Gastrocnemius medialis (tissue), 4 donors: ENCODE results near the gene VSTM2B. TPM values are rescaled to one million over a fixed set of nuclear protein-coding genes. Genes with fewer than 3 reads are reported as not detected.
"Not testable (repeated sequence)": the region's sequence is repeated elsewhere in the genome, so short reads cannot be mapped to it uniquely, and the experiment has no call there.

Experiments used
- ATAC-seq, 2 donors: fragments of 150-250 bp; one replicate each; pipeline ENCODE4 v1.9.1; 2016
- DNase-seq, 2 donors: peaks; one replicate each; pipeline ENCODE4 v3.0.0-alpha.2; 2019
- H3K27ac ChIP-seq, 4 donors: fragments of 200-600 bp; sonication (generic); 1 replicate in 1 of 4; 2 replicates in 3 of 4; pipeline ENCODE4 v1.5.1; 2016 to 2018; ENCODE audit warnings: mild to moderate bottlenecking in 2 of 4, moderate library complexity in 1 of 4
- H3K27me3 ChIP-seq, 3 donors: fragments of 200-600 bp; sonication (generic) in 2 of 3; 1 replicate in 1 of 3; 2 replicates in 2 of 3; pipeline versions ENCODE4 v1.5.1 to v1.6.0; 2016 to 2019; ENCODE audit warnings: mild to moderate bottlenecking in 1 of 3, moderate library complexity in 1 of 3
- H3K36me3 ChIP-seq, 2 donors: fragments of 200-600 bp; sonication (generic) in 1 of 2; one replicate each; pipeline ENCODE4 v1.5.1; 2017 to 2018
- H3K4me1 ChIP-seq, 2 donors: fragments of 200-600 bp; sonication (generic) in 1 of 2; one replicate each; pipeline ENCODE4 v1.5.1; 2016 to 2017; ENCODE audit warnings: mild to moderate bottlenecking in 2 of 2
- H3K4me3 ChIP-seq, 4 donors: fragments of 200-600 bp; sonication (generic) in 3 of 4; 1 replicate in 1 of 4; 2 replicates in 3 of 4; pipeline ENCODE4 v1.5.1; 2016 to 2019; ENCODE audit warnings: mild to moderate bottlenecking in 2 of 4
- H3K9me3 ChIP-seq, 3 donors: fragments of 200-600 bp; sonication (generic) in 2 of 3; 1 replicate in 1 of 3; 2 replicates in 2 of 3; pipeline ENCODE4 v1.5.1; 2016 to 2019
- CTCF ChIP-seq, 5 experiments: fragments of 450-650 bp in 3 of 5; fragments of 200-600 bp in 2 of 5; sonication (generic) in 2 of 5; IDR thresholded peaks in 4 of 5; conservative IDR thresholded peaks in 1 of 5; 1 replicate in 4 of 5; 2 replicates in 1 of 5; pipeline ENCODE4 v1.5.1; 2016 to 2019; ENCODE audit warnings: antibody characterized with exemption in 5 of 5, mild to moderate bottlenecking in 3 of 5, moderate library complexity in 3 of 5
- POLR2A ChIP-seq, 2 donors: fragments of 450-650 bp; IDR thresholded peaks; one replicate each; pipeline ENCODE4 v1.6.1; 2017; ENCODE audit warnings: antibody characterized with exemption in 2 of 2, mild to moderate bottlenecking in 2 of 2, moderate library complexity in 2 of 2
- in situ Hi-C, 4 donors: fragments of 200-750 bp; cut with MboI; loops; one replicate each; pipeline versions ENCODE4 v1.15.0 to v1.8.0; 2017; ENCODE audit warnings: low sequenced_read_pairs in 4 of 4
- intact Hi-C: fragments of 100-400 bp; cut with DNase I; formaldehyde crosslinking; loops from one replicate; pipeline ENCODE4 v1.15.1; 2023; ENCODE audit warnings: low total_unique reads
- total RNA-seq, 4 donors: library from RNA; depleted of rRNA; stranded (reverse); fragments of >200 nt; gene quantifications; one replicate each; pipeline versions ENCODE4 v1.1.0 to v1.2.3, GENCODE V29; 2016

The VSTM2B gene
- total RNA-seq, 4 donors from 2014 or later = not detected

- no peak for TF ChIP-seq CTCF (IDR thresholded peaks at IDR 0.05 in 4 of 5, conservative IDR thresholded peaks at IDR 0.05 in 1 of 5)
- no peak for TF ChIP-seq POLR2A (IDR thresholded peaks at IDR 0.05)
- ATAC-seq (no peak), DNase-seq (no peak)
- H3K36me3 ChIP-seq = no peaks in the 10 kb centered on the region
- H3K9me3 ChIP-seq = no peaks in the 10 kb centered on the region
- no peaks in the 10 kb centered on the region for H3K4me1 ChIP-seq
- intact Hi-C loops (no loop called here), in situ Hi-C loops (no loop called here)
- peaks cover 0 to 4% (median 0%) of the 10 kb centered on the region in 3 donors for H3K27me3 ChIP-seq
- H3K4me3 ChIP-seq = no peak overlapping the region
- no peak overlapping the region for H3K27ac ChIP-seq
Measured at GRCh38 chr19:29542776-29543175, 17.0 kb downstream of the VSTM2B start.

GRCh38 chr19:29543381-29543780 is 17.6 kb downstream of the VSTM2B start:
- ATAC-seq (no peak), DNase-seq (no peak)
- in situ Hi-C loops = no loop called here
- no peaks in the 10 kb centered on the region for H3K9me3 ChIP-seq
- H3K27ac ChIP-seq = no peak overlapping the region
- intact Hi-C loops = no loop called here
- H3K4me3 ChIP-seq = no peak overlapping the region
- H3K27me3 ChIP-seq = peaks cover 0 to 4% (median 0%) of the 10 kb centered on the region in 3 donors
- no peaks in the 10 kb centered on the region for H3K36me3 ChIP-seq
- H3K4me1 ChIP-seq = no peaks in the 10 kb centered on the region
- TF ChIP-seq CTCF (IDR thresholded peaks at IDR 0.05 in 4 of 5, conservative IDR thresholded peaks at IDR 0.05 in 1 of 5) = no peak
- TF ChIP-seq POLR2A (IDR thresholded peaks at IDR 0.05) = no peak

DNA sequence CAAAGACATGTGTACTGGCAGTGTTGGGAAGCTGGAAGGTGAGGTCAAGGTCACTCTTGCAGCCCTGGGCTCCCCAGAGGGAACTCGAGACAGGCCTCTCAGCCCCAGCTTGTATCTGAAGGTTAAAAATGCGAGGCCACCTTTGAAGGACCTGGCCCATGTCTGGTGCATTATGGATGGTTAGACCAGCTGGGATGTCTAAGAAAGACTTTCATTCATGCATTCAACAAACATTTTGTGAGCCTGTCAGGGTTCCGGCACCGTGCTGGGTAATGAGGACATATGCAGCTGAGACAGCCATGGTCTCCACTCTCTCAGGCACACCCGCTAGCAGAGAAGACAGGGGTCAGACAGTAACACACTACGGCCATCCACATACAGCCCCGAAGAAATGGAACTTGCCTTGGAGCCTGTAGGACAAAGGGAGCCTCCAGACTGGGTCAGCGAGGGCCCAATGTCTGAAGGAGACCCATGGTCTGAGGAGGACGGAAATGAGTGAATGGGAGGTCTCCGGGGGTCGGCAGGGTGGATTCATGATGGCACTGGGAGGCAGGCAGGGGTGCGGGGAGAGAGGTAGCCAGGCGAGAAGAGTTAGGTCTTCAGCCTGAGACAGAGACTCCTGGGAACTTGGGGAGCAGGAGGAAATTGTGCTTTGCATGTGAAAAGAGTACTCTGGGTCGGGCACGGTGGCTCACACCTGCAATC is 19.0 kb downstream of the VSTM2B start:
- in situ Hi-C loops = no loop called here
- no peaks in the 10 kb centered on the region for H3K36me3 ChIP-seq
- H3K27me3 ChIP-seq = no peaks in the 10 kb centered on the region
- no peak overlapping the region for H3K4me3 ChIP-seq
- ATAC-seq = no peak
- DNase-seq = no peak
- no peaks in the 10 kb centered on the region for H3K9me3 ChIP-seq
- H3K27ac ChIP-seq = no peak overlapping the region
- TF ChIP-seq POLR2A (IDR thresholded peaks at IDR 0.05) (no peak), CTCF (IDR thresholded peaks at IDR 0.05 in 4 of 5, conservative IDR thresholded peaks at IDR 0.05 in 1 of 5) (no peak)
- intact Hi-C loops = no loop called here
- no peaks in the 10 kb centered on the region for H3K4me1 ChIP-seq

- DNase-seq, ATAC-seq, H3K4me3 ChIP-seq, H3K4me1 ChIP-seq, H3K27ac ChIP-seq, intact Hi-C loops, H3K36me3 ChIP-seq, in situ Hi-C loops, H3K9me3 ChIP-seq, H3K27me3 ChIP-seq: not testable (repeated sequence)
Measured at GRCh38 chr19:29545447-29545846, 19.7 kb downstream of the VSTM2B start.

DNA sequence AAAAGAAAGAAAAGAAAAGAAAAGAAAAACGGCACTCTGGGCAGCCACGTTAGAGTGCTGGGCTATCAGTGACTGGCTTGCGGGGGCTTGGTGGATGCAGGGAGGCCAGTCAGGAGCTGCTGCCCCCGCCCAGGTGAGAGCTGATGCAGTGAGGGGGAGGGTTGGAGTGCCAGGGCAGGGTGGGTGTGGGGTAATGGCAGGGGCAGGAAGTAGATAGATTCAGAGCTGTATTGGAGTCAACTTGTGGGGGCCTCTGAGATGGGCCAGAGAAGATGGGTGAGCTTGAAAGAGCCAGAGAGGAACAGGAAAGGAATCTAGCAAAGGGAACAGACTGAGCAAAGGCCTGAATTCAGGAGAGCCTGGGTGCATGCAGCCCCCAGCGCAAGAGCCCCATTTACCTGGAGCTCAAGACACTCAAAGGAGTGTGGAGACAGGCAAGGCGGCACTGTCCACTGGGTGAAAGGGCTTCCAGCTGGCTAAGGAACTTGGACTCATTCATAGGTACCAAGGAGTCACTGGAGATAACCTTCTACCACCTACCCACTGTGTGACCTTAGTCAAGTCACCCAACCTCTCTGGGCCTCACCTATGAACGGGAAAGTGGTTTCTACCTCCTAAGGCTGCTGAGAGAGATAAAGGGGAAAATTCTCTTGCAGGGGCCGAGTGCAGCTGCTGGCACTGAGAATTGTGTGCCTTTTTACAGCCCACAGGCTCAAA is 20.2 kb downstream of the VSTM2B start:
- no peak for ATAC-seq

More for the DNA sequence above, 20.2 kb downstream of the VSTM2B start:
- no peak overlapping the region for H3K4me3 ChIP-seq
- in situ Hi-C loops = no loop called here
- no peak overlapping the region for H3K27ac ChIP-seq
- H3K36me3 ChIP-seq = no peaks in the 10 kb centered on the region
- no peaks in the 10 kb centered on the region for H3K9me3 ChIP-seq
- no peak for TF ChIP-seq CTCF (IDR thresholded peaks at IDR 0.05 in 4 of 5, conservative IDR thresholded peaks at IDR 0.05 in 1 of 5)
- TF ChIP-seq POLR2A (IDR thresholded peaks at IDR 0.05) = no peak
- intact Hi-C loops = no loop called here
- DNase-seq = no peak
- no peaks in the 10 kb centered on the region for H3K27me3 ChIP-seq
- H3K4me1 ChIP-seq = no peaks in the 10 kb centered on the region
